ENCODE measurements around the gene TEN1. TPM values are rescaled to one million over a fixed set of nuclear protein-coding genes. Genes with fewer than 3 reads are reported as not detected.

TEN1 gene
- total RNA-seq, 1 experiment from 2014 or later, result 19.3 TPM

DNA sequence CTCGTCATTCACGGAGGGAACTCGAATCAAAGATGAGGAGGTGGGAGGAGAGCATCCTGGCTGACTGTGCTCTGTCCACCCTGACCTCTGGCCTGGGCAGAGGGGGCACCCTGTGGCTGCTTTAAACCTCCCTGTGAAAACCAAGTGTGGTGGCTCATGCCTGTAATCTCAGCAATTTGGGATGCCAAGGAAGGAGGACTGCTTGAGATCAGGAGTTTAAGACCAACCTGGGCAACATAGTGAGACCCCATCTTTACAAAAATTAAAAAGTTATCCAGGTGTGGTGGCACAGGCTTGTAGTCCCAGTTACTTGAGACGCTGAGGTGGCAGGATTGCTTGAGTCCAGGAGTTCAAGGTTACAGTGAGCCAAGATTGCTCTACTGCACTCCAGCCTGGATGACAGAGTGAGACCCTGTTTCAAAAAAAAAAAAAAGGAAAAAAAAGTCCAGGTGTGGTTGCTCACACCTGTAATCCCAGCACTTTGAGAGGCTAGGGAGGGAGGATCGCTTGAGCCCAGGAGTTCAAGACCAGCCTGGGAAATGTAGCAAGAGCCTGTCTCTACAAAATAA, 15.8 kb downstream of the TEN1 start:
- Histone ChIP-seq H3K14ac (ENCODE audit: insufficient read depth, low read length) (no peak overlapping the region), H2BK120ac (ENCODE audit: low read depth, low read length, poor library complexity, severe bottlenecking) (no peak overlapping the region), H2AFZ (ENCODE audit: low read length) (no peak overlapping the region), H2BK12ac (ENCODE audit: insufficient read length, low read depth, low read length) (no peak overlapping the region), H3K27me3 (ENCODE audit: insufficient read depth, low read length) (no peaks in the 10 kb centered on the region), H3K79me1 (ENCODE audit: insufficient read depth, low read depth, low read length, poor library complexity, severe bottlenecking) (no peaks in the 10 kb centered on the region), H3K27ac (ENCODE audit: insufficient read length, low read depth, low read length) (no peak overlapping the region), H3K4me2 (ENCODE audit: insufficient read depth, insufficient read length, low read length) (no peak overlapping the region), H3K4me1 (ENCODE audit: insufficient read depth, low read length) (no peaks in the 10 kb centered on the region), H3K18ac (ENCODE audit: insufficient read length, low read depth, low read length) (no peak overlapping the region), H3K4ac (ENCODE audit: low read depth, low read length) (no peak overlapping the region), H2AK5ac (ENCODE audit: insufficient read length, low read length) (no peak overlapping the region), H2BK20ac (ENCODE audit: low read depth, low read length, poor library complexity, severe bottlenecking) (no peak overlapping the region), H3K23me2 (ENCODE audit: insufficient read length, low read depth, low read length, poor library complexity, severe bottlenecking) (no peaks in the 10 kb centered on the region), H4K5ac (ENCODE audit: insufficient read length, low read depth, low read length) (no peak overlapping the region), H3K9me3 (ENCODE audit: control insufficient read depth, low read depth, low read length) (no peaks in the 10 kb centered on the region), H3K23ac (ENCODE audit: insufficient read length, low read depth, low read length) (no peak overlapping the region), H3K79me2 (ENCODE audit: insufficient read depth, low read length) (no peaks in the 10 kb centered on the region), H2BK15ac (ENCODE audit: low read depth, low read length) (no peak overlapping the region), H4K91ac (ENCODE audit: insufficient read length, low read depth, low read length) (no peak overlapping the region), H3K9ac (ENCODE audit: extremely low read depth, insufficient read length, low read length) (no peak overlapping the region), H4K20me1 (ENCODE audit: control insufficient read depth, insufficient read depth, insufficient read length) (no peaks in the 10 kb centered on the region), H4K8ac (replicated peaks; ENCODE audit: insufficient read length, low read depth, low read length) (no peak overlapping the region), H3K56ac (ENCODE audit: insufficient read length, low read depth, low read length) (no peak overlapping the region), H2BK5ac (ENCODE audit: insufficient read length, low read length) (no peak overlapping the region), H3T11ph (ENCODE audit: low read length) (no peak overlapping the region)
- H3K9me3 Mint-ChIP-seq, result no peaks in the 10 kb centered on the region
- peak overlapping the region in 1 of 3 experiments; percentile 44; a peak in 1 of 7 replicates for H3K27ac Mint-ChIP-seq
- no CpG with 5 or more reads among the region's 5 CpGs for WGBS (ENCODE audit: extremely low coverage, insufficient read length, low lambda C conversion rate)
- no peak for DNase-seq
- peaks cover 14 to 40% (median 28%) of the 10 kb centered on the region in 3 experiments; a peak in 6 of 7 replicates for H3K36me3 Mint-ChIP-seq (ENCODE audit: insufficient read depth in 1 of 3, low read depth in 3 of 3)
- H3K4me3 Mint-ChIP-seq, result no peak overlapping the region; a peak in 1 of 5 replicates
- TF ChIP-seq, protein P1, sequence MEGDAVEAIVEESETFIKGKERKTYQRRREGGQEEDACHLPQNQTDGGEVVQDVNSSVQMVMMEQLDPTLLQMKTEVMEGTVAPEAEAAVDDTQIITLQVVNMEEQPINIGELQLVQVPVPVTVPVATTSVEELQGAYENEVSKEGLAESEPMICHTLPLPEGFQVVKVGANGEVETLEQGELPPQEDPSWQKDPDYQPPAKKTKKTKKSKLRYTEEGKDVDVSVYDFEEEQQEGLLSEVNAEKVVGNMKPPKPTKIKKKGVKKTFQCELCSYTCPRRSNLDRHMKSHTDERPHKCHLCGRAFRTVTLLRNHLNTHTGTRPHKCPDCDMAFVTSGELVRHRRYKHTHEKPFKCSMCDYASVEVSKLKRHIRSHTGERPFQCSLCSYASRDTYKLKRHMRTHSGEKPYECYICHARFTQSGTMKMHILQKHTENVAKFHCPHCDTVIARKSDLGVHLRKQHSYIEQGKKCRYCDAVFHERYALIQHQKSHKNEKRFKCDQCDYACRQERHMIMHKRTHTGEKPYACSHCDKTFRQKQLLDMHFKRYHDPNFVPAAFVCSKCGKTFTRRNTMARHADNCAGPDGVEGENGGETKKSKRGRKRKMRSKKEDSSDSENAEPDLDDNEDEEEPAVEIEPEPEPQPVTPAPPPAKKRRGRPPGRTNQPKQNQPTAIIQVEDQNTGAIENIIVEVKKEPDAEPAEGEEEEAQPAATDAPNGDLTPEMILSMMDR (conservative IDR thresholded peaks at IDR 0.05), result no peak
- peaks cover 8 to 9% of the 10 kb centered on the region in 2 experiments; a peak in 3 of 4 replicates for H3K4me1 Mint-ChIP-seq
- H3K27me3 Mint-ChIP-seq (ENCODE audit: low read depth), result no peaks in the 10 kb centered on the region

Measured in H9 (cell line).